Sigmoid colon (tissue), 3 donors: ENCODE measurements around the gene C5AR2.

Source experiments
- POLR2A ChIP-seq, 2 donors: fragments of 450-650 bp; IDR thresholded peaks; one replicate each; pipeline ENCODE4 v1.6.1; 2016; ENCODE audit warnings: antibody characterized with exemption in 2 of 2, mild to moderate bottlenecking in 2 of 2, moderate library complexity in 2 of 2
- TF ChIP-seq, protein P1 (sequence below), 4 experiments: fragments of 450-650 bp in 3 of 4; fragments of 200-600 bp in 1 of 4; IDR thresholded peaks; one replicate each; pipeline ENCODE4 v1.5.1; 2016 to 2019; ENCODE audit warnings: antibody characterized with exemption in 4 of 4, mild to moderate bottlenecking in 3 of 4, moderate library complexity in 2 of 4

DNA sequence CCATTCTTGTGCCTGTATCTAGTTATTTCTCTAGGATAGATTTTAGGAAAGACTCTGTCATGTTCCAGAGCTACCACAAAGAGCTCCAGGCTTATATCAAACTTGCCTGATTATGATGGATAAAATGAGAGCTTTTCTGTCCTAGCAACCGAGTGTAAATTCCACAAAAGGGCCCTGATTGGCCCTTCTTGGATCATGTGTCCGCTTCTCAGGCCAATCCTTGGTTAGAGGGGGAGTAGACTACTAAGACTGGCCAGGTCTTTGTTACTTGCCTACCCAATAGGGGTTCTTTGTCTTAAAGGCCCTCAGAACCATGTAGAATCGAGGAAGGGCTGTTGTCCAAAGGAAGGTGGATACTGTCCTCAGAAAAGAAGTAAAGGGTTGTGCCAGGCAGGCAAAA is 19.6 kb downstream of the C5AR2 start:
- TF ChIP-seq, protein P1, sequence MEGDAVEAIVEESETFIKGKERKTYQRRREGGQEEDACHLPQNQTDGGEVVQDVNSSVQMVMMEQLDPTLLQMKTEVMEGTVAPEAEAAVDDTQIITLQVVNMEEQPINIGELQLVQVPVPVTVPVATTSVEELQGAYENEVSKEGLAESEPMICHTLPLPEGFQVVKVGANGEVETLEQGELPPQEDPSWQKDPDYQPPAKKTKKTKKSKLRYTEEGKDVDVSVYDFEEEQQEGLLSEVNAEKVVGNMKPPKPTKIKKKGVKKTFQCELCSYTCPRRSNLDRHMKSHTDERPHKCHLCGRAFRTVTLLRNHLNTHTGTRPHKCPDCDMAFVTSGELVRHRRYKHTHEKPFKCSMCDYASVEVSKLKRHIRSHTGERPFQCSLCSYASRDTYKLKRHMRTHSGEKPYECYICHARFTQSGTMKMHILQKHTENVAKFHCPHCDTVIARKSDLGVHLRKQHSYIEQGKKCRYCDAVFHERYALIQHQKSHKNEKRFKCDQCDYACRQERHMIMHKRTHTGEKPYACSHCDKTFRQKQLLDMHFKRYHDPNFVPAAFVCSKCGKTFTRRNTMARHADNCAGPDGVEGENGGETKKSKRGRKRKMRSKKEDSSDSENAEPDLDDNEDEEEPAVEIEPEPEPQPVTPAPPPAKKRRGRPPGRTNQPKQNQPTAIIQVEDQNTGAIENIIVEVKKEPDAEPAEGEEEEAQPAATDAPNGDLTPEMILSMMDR (IDR thresholded peaks at IDR 0.05) = no peak
- no peak for TF ChIP-seq POLR2A (IDR thresholded peaks at IDR 0.05)
